22Rv1 (cell line): ENCODE results near the gene APOL6.
"Not testable (repeated sequence)": the region's sequence is repeated elsewhere in the genome, so short reads cannot be mapped to it uniquely, and the experiment has no call there.

Experiments used
- CTCF ChIP-seq: fragments of 450-650 bp; IDR thresholded peaks from 2 replicates; pipeline ENCODE4 v1.5.1; 2017; ENCODE audit warnings: mild to moderate bottlenecking
- ZFX ChIP-seq: fragments of 450-650 bp; IDR thresholded peaks from 2 replicates; pipeline ENCODE4 v1.6.1; 2017; ENCODE audit warnings: antibody characterized with exemption, borderline replicate concordance

GRCh38 chr22:35666699-35667098 is 18.5 kb downstream of the APOL6 start:
- TF ChIP-seq CTCF, ZFX: not testable (repeated sequence)
